OCI-LY1 (cell line): Measurements from ENCODE around the gene SH3BP1.
"Not testable (repeated sequence)": the region's sequence is repeated elsewhere in the genome, so short reads cannot be mapped to it uniquely, and the experiment has no call there.

ENCODE experiments used
- CTCF ChIP-seq: fragments of 200-600 bp; sonication (generic), shearing (Covaris generic); IDR thresholded peaks from 2 replicates; pipeline ENCODE4 v1.5.1; 2017; ENCODE audit warnings: mild to moderate bottlenecking, antibody characterized with exemption, low read length, moderate library complexity, mixed read lengths
- EZH2 ChIP-seq: fragments of 200-600 bp; sonication (generic), shearing (Covaris generic); IDR thresholded peaks from 2 replicates; pipeline ENCODE4 v1.8.0; 2017; ENCODE audit warnings: borderline replicate concordance, mixed run types, mild to moderate bottlenecking, antibody characterized with exemption, low read length, moderate library complexity, mixed read lengths

- not testable (repeated sequence) for TF ChIP-seq CTCF, EZH2
These were observed 17.1 kb downstream of the SH3BP1 start for GRCh38 chr22:37656583-37656982.
